HL-60 (cell line): ENCODE results near the gene TENM4.

Experiments used
- GABPA ChIP-seq: IDR thresholded peaks from 2 replicates; pipeline ENCODE4 v1.6.1; 2012; ENCODE audit warnings: low read depth
- POLR2AphosphoS5 ChIP-seq: IDR thresholded peaks from 2 replicates; pipeline ENCODE4 v1.6.1; 2012; ENCODE audit warnings: low read depth
- TF ChIP-seq, protein P1 (sequence below): IDR thresholded peaks from one replicate; pipeline ENCODE4 v1.5.1; 2011; ENCODE audit warnings: low read length, control low read depth, inconsistent platforms; ENCODE audit not compliant: insufficient read depth
- TF ChIP-seq, protein P2 (sequence below): IDR thresholded peaks from 2 replicates; pipeline ENCODE4 v1.6.1; 2012; ENCODE audit warnings: low read depth; ENCODE audit not compliant: insufficient replicate concordance

DNA sequence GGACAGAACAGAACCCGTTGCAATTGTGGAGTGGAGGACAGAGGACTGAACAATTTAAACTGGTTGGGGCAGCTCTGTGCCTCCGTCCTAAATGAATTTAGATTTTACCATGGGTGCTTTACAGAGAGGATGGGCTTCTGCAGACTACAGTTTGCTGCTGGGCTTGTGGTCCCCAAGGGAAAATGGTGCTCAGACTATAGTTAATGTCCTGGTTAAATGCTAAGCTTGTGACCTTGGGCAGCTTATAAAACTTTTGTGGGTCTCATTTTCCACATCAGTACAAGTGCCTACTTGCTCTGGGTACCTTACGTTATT, 511.0 kb downstream of the TENM4 start:
- TF ChIP-seq GABPA (no peak), POLR2AphosphoS5 (no peak)
- TF ChIP-seq, protein P1, sequence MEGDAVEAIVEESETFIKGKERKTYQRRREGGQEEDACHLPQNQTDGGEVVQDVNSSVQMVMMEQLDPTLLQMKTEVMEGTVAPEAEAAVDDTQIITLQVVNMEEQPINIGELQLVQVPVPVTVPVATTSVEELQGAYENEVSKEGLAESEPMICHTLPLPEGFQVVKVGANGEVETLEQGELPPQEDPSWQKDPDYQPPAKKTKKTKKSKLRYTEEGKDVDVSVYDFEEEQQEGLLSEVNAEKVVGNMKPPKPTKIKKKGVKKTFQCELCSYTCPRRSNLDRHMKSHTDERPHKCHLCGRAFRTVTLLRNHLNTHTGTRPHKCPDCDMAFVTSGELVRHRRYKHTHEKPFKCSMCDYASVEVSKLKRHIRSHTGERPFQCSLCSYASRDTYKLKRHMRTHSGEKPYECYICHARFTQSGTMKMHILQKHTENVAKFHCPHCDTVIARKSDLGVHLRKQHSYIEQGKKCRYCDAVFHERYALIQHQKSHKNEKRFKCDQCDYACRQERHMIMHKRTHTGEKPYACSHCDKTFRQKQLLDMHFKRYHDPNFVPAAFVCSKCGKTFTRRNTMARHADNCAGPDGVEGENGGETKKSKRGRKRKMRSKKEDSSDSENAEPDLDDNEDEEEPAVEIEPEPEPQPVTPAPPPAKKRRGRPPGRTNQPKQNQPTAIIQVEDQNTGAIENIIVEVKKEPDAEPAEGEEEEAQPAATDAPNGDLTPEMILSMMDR: no peak
- TF ChIP-seq, protein P2, sequence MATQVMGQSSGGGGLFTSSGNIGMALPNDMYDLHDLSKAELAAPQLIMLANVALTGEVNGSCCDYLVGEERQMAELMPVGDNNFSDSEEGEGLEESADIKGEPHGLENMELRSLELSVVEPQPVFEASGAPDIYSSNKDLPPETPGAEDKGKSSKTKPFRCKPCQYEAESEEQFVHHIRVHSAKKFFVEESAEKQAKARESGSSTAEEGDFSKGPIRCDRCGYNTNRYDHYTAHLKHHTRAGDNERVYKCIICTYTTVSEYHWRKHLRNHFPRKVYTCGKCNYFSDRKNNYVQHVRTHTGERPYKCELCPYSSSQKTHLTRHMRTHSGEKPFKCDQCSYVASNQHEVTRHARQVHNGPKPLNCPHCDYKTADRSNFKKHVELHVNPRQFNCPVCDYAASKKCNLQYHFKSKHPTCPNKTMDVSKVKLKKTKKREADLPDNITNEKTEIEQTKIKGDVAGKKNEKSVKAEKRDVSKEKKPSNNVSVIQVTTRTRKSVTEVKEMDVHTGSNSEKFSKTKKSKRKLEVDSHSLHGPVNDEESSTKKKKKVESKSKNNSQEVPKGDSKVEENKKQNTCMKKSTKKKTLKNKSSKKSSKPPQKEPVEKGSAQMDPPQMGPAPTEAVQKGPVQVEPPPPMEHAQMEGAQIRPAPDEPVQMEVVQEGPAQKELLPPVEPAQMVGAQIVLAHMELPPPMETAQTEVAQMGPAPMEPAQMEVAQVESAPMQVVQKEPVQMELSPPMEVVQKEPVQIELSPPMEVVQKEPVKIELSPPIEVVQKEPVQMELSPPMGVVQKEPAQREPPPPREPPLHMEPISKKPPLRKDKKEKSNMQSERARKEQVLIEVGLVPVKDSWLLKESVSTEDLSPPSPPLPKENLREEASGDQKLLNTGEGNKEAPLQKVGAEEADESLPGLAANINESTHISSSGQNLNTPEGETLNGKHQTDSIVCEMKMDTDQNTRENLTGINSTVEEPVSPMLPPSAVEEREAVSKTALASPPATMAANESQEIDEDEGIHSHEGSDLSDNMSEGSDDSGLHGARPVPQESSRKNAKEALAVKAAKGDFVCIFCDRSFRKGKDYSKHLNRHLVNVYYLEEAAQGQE: no peak
